Embryonic facial prominence (tissue), 1 donor: Measurements from ENCODE around the gene WNT9A.

Source experiments
- DNase-seq: peaks from one replicate; pipeline ENCODE4 v3.0.0-alpha.2; 2016; ENCODE audit errors: extremely low spot score

The WNT9A gene

GRCh38 chr1:227924168-227924832 lies 23.4 kb downstream of the WNT9A start:
- DNase-seq: no peak

GRCh38 chr1:227923353-227924167 lies 24.2 kb downstream of the WNT9A start:
- no peak for DNase-seq

- DNase-seq: no peak
These were observed 25.0 kb downstream of the WNT9A start for GRCh38 chr1:227922501-227923352.

- no peak for DNase-seq
These were observed 26.1 kb downstream of the WNT9A start for GRCh38 chr1:227921461-227922185.

- no peak for DNase-seq
These were observed 26.8 kb downstream of the WNT9A start for GRCh38 chr1:227920896-227921295.

- no peak for DNase-seq
These were observed 27.3 kb downstream of the WNT9A start for GRCh38 chr1:227920426-227920825.

GRCh38 chr1:227919906-227920305 lies 27.8 kb downstream of the WNT9A start:
- DNase-seq: no peak

GRCh38 chr1:227918736-227919135 lies 29.0 kb downstream of the WNT9A start:
- DNase-seq: no peak

- DNase-seq: no peak
These were observed 29.5 kb downstream of the WNT9A start for GRCh38 chr1:227918083-227918700.

GRCh38 chr1:227917081-227917950 lies 30.4 kb downstream of the WNT9A start:
- DNase-seq: no peak

GRCh38 chr1:227916655-227917054 lies 31.1 kb downstream of the WNT9A start:
- DNase-seq: no peak

GRCh38 chr1:227915564-227916553 lies 31.9 kb downstream of the WNT9A start:
- DNase-seq: no peak

GRCh38 chr1:227914801-227915563 lies 32.8 kb downstream of the WNT9A start:
- DNase-seq: no peak

- DNase-seq: no peak
These were observed 33.7 kb downstream of the WNT9A start for GRCh38 chr1:227913764-227914721.

- DNase-seq: no peak
These were observed 34.4 kb downstream of the WNT9A start for GRCh38 chr1:227913396-227913763.

- DNase-seq: no peak
These were observed 34.9 kb downstream of the WNT9A start for GRCh38 chr1:227912866-227913265.

GRCh38 chr1:227911376-227911775 lies 36.4 kb downstream of the WNT9A start:
- no peak for DNase-seq
